Urinary bladder (tissue), 4 donors: ENCODE data around the gene CCDC74A. TPM values are rescaled to one million over a fixed set of nuclear protein-coding genes. Genes with fewer than 3 reads are reported as not detected.
"Not testable (repeated sequence)": the region's sequence is repeated elsewhere in the genome, so short reads cannot be mapped to it uniquely, and the experiment has no call there.

Source experiments
- DNase-seq: peaks from one replicate; pipeline ENCODE4 v3.0.0-alpha.2; 2015; ENCODE audit errors: extremely low spot score
- H3K27ac ChIP-seq: one replicate; pipeline ENCODE4 v1.5.1; 2013; ENCODE audit warnings: low read depth, mild to moderate bottlenecking, moderate library complexity
- H3K36me3 ChIP-seq: one replicate; pipeline ENCODE4 v1.6.1; 2013; ENCODE audit warnings: mild to moderate bottlenecking, moderate library complexity; ENCODE audit not compliant: insufficient read depth
- H3K4me1 ChIP-seq: one replicate; pipeline ENCODE4 v1.6.1; 2013; ENCODE audit warnings: mild to moderate bottlenecking, moderate library complexity; ENCODE audit not compliant: insufficient read depth
- H3K4me3 ChIP-seq: one replicate; pipeline ENCODE4 v1.5.1; 2013; ENCODE audit warnings: low read depth, low read length
- WGBS: extraction: QIAGEN DNeasy Blood & Tissue Kit; methylation state at CpG from one replicate; pipeline ENCODE4 v1.1.7; 2013; 5-methylcytosine and 5-hydroxymethylcytosine counted together
- polyA plus RNA-seq: library from polyadenylated mRNA; stranded (reverse); fragments of 200-250 nt; gene quantifications from one replicate; pipeline ENCODE4 v1.2.3, GENCODE V29; 2013
- total RNA-seq: library from RNA; depleted of rRNA; stranded (reverse); fragments of >200 nt; gene quantifications from one replicate; pipeline ENCODE4 v1.2.3, GENCODE V29; 2014
- donor health status: healthy with polysubstance abuse.
- donor health status: healthy.

The CCDC74A gene
- total and polyA plus RNA-seq, 2 donors, result 6.2 to 21.3 TPM

- Histone ChIP-seq H3K27ac (no peak overlapping the region), H3K4me3 (no peak overlapping the region), H3K36me3 (no peaks in the 10 kb centered on the region), H3K4me1 (no peaks in the 10 kb centered on the region)
- WGBS, result 91% methylated on average over 24 of the region's 24 CpGs
- no peak for DNase-seq
Measured at GRCh38 chr2:131542438-131543384, 15.0 kb downstream of the CCDC74A start.

- Histone ChIP-seq H3K36me3 (no peaks in the 10 kb centered on the region), H3K27ac (no peak overlapping the region), H3K4me1 (no peaks in the 10 kb centered on the region), H3K4me3 (no peak overlapping the region)
- WGBS, result 95% methylated on average over 22 of the region's 22 CpGs
- no peak for DNase-seq
Measured at GRCh38 chr2:131543385-131543891, 15.8 kb downstream of the CCDC74A start.

GRCh38 chr2:131544006-131544812, 16.5 kb downstream of the CCDC74A start:
- WGBS, result 87% methylated on average over 21 of the region's 26 CpGs
- not testable (repeated sequence) for H3K36me3 ChIP-seq, H3K27ac ChIP-seq, DNase-seq, H3K4me1 ChIP-seq, H3K4me3 ChIP-seq

- WGBS, result 96% methylated on average over 3 of the region's 7 CpGs
Measured at GRCh38 chr2:131544813-131545165, 17.1 kb downstream of the CCDC74A start.

GRCh38 chr2:131552871-131553270, 25.2 kb downstream of the CCDC74A start:
- H3K4me3 ChIP-seq, result no peak overlapping the region
- WGBS, result 67% methylated on average over 11 of the region's 11 CpGs

More at GRCh38 chr2:131544813-131545165, 17.1 kb downstream of the CCDC74A start:
- not testable (repeated sequence) for H3K4me1 ChIP-seq, H3K4me3 ChIP-seq, DNase-seq, H3K36me3 ChIP-seq, H3K27ac ChIP-seq

GRCh38 chr2:131556998-131557397, 29.3 kb downstream of the CCDC74A start:
- no peak for DNase-seq
- Histone ChIP-seq H3K4me3 (no peak overlapping the region), H3K36me3 (no peaks in the 10 kb centered on the region), H3K4me1 (no peaks in the 10 kb centered on the region), H3K27ac (no peak overlapping the region)
- WGBS, result 92% methylated on average over 7 of the region's 7 CpGs

More at GRCh38 chr2:131552871-131553270, 25.2 kb downstream of the CCDC74A start:
- H3K27ac ChIP-seq, result no peak overlapping the region
- H3K36me3 ChIP-seq, result no peaks in the 10 kb centered on the region
- no peak for DNase-seq
- no peaks in the 10 kb centered on the region for H3K4me1 ChIP-seq

GRCh38 chr2:131557558-131558321, 30.1 kb downstream of the CCDC74A start:
- Histone ChIP-seq H3K4me3 (no peak overlapping the region), H3K36me3 (no peaks in the 10 kb centered on the region), H3K27ac (no peak overlapping the region), H3K4me1 (no peaks in the 10 kb centered on the region)
- WGBS, result 75% methylated on average over 5 of the region's 5 CpGs
- no peak for DNase-seq

- no peak for DNase-seq
Measured at GRCh38 chr2:131566371-131566770, 38.7 kb downstream of the CCDC74A start.

GRCh38 chr2:131567891-131568290, 40.2 kb downstream of the CCDC74A start:
- Histone ChIP-seq H3K27ac (no peak overlapping the region), H3K4me1 (no peaks in the 10 kb centered on the region), H3K4me3 (no peak overlapping the region), H3K36me3 (no peaks in the 10 kb centered on the region)
- DNase-seq, result no peak

More at GRCh38 chr2:131566371-131566770, 38.7 kb downstream of the CCDC74A start:
- WGBS, result 86% methylated on average over 5 of the region's 5 CpGs
- H3K4me1 ChIP-seq, result no peaks in the 10 kb centered on the region
- no peak overlapping the region for H3K4me3 ChIP-seq
- H3K27ac ChIP-seq, result no peak overlapping the region
- H3K36me3 ChIP-seq, result no peaks in the 10 kb centered on the region

GRCh38 chr2:131568401-131568800, 40.7 kb downstream of the CCDC74A start:
- not testable (repeated sequence) for H3K36me3 ChIP-seq, H3K4me1 ChIP-seq, H3K27ac ChIP-seq, H3K4me3 ChIP-seq, DNase-seq
- 47% methylated on average over 1 of the region's 1 CpG for WGBS

GRCh38 chr2:131572175-131572574, 44.5 kb downstream of the CCDC74A start:
- 91% methylated on average over 1 of the region's 1 CpG for WGBS
- DNase-seq, result no peak

GRCh38 chr2:131577812-131578211, 50.1 kb downstream of the CCDC74A start:
- no peaks in the 10 kb centered on the region for H3K4me1 ChIP-seq
- H3K27ac ChIP-seq, result no peak overlapping the region
- WGBS, result 77% methylated on average over 4 of the region's 4 CpGs
- no peak overlapping the region for H3K4me3 ChIP-seq
- DNase-seq, result no peak
- no peaks in the 10 kb centered on the region for H3K36me3 ChIP-seq

More at GRCh38 chr2:131572175-131572574, 44.5 kb downstream of the CCDC74A start:
- Histone ChIP-seq H3K4me1 (no peaks in the 10 kb centered on the region), H3K4me3 (no peak overlapping the region), H3K36me3 (no peaks in the 10 kb centered on the region), H3K27ac (no peak overlapping the region)

GRCh38 chr2:131580187-131580586, 52.5 kb downstream of the CCDC74A start:
- 89% methylated on average over 7 of the region's 7 CpGs for WGBS

More at GRCh38 chr2:131580187-131580586, 52.5 kb downstream of the CCDC74A start:
- Histone ChIP-seq H3K27ac (no peak overlapping the region), H3K4me3 (no peak overlapping the region), H3K4me1 (no peaks in the 10 kb centered on the region), H3K36me3 (no peaks in the 10 kb centered on the region)
- no peak for DNase-seq
